Bone marrow (tissue), 2 donors: Measurements from ENCODE around the gene BICD1.
A peak's percentile ranks its signal among the peaks of the same experiment; 100 is the strongest.

Source experiments
- DNase-seq, 2 donors: peaks; one replicate each; lab custom pipeline; 2025; lab: John Stamatoyannopoulos, UW

The BICD1 gene

DNA sequence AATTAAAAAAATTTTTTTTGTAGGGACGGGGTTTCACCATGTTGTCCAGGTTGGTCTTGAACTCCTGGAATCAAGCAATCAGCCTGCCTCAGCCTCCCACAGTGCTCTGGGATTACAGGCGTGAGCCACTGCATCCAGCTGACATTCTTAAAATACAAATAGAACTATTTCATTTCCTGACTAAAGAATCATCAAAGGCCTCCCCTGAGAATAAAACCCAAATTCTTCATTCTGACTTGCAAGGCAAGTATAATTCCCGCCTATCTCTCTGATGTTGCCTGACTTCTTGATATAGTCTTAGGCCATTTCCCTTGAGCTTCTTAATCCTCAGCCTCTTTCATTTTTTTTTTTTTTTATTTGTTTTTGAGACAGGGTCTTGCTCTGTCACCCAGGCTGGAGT is 4.4 kb upstream of the BICD1 start:
- no peak for DNase-seq

GRCh38 chr12:32104572-32105355 is 1.9 kb upstream of the BICD1 start:
- no peak for DNase-seq

DNA sequence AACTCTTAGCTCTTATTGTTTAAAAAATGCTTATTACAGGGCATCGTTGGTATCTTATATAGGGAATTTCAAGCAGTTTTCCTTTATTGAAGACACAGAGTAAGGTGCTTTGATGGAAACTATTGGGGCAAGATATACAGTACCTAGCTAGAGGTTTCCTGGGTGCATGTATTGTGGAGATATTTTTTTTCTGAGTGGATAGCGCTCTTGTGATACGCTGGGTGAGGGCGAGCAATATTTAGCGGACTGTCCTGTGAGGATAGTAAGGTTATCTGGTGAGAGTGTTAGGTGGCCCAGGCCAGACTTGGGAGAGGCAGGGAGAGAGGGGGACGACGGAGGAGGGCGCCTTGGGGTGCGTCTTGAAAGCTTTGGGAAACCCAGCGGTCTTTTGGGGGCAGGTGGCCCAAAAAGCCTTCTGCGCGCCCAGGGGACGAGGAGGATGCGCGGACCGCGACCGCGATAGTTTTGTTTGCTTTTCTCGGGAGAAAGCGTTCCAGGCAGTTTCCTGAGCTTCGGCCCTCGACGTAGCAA is 596 bp upstream of the BICD1 start:
- DNase-seq: no peak

DNA sequence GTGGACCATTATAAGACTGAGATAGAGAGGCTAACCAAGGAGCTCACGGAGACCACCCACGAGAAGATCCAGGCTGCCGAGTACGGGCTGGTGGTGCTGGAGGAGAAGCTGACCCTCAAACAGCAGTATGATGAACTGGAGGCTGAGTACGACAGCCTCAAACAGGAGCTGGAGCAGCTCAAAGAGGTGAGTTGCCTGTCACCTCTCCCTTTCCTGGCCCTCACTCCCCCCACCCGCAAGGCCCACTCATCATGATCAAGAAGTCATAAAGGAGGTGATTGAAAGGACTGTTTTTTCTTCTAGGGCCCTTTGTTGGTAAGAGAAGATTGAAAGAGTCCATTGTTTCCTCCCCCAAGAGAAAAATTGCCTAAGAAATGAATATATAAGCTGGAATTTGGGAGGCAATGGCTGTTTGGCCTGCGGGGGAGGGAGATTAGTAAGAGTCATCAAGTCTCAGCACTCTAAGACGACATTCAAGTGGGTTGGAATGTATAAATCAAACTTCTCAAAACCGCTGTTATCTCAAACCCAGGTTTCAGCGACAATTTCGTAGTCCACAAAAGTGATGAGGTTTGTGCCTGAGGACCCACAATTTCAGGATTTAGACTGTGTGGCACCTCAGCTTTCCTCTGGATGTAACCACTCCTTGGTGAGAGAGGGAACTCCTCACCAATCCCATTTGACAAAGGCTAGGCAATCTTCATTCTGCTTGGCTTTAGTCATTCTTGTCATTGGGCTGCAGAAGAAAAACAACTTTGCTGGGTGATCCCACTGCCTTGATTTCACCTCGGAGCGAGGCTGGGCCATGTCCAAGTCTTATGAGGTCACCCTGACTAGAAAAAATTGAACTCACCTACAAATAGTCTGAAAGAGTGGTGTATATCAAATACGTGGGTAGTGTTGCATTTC is 966 bp downstream of the BICD1 start:
- no peak for DNase-seq

DNA sequence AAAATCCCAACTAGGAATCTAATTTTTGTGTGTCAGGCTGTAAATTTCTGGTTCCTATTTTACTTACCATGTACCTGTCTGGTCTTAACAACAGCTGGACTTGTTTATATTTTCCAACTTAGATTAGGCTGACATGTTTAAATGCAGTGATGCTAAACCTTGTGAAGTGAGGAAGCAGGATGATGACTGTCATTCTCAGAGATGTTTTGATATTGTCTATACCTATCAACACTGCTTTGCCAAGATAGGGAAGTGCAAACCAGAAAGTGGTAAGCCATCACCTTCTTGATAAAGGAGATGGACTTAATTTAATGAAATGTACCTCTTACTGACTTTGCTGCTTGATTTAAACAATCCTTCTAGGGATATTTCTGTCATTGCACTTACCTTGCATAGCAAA is 2.1 kb downstream of the BICD1 start:
- DNase-seq: no peak

GRCh38 chr12:32110417-32110816 is 3.8 kb downstream of the BICD1 start:
- no peak for DNase-seq

DNA sequence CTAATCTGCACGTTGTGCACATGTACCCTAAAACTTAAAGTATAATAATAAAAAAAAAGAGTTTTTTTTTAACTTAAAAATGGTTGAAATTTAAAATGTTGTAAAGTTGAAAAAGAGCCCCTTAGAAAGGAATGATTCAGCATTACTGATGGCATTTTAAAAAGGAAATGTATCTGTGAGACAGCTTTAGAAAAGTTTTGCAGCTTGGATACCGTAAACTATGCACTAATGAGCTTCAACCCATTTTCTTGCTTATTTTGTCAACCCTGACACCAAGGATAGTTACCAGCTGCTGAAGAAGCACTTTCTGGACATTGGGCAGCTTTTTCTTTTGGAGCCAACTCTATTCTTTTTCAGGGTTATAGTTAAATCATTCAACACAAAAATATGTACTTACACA is 4.3 kb downstream of the BICD1 start:
- no peak for DNase-seq

DNA sequence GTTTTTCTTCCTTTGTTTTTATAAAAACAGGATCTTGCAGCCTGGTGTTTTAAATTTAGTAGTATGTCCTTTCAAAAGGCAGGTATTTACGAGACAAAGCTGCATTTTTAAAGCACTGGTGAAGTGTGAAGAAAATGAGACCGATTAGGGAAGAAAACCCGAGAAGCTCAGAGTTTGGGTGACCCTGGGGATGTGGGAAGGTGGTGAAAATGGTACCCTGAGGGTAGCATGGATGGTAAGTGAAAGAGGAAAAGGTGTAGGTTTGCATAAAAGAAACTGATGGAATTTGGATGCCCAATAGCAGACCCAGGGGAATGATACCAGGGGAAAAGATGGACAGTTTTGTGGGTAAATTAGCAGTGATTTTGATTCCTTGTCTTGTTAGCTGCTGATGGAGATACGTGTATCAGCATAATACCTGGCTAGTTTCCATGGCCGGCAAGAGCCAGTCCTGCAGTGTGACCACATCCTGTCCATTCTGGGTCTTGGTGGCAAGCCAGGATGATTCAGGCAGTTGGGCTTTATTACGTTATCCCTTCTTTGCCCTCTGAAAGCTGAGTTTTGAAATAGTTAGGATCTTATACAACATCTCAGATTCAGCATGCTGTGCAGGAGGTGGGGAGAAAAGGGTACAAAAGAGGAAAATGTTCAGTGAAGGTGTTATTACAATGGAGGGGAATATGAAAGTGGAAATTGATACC is 8.9 kb downstream of the BICD1 start:
- DNase-seq: no peak

DNA sequence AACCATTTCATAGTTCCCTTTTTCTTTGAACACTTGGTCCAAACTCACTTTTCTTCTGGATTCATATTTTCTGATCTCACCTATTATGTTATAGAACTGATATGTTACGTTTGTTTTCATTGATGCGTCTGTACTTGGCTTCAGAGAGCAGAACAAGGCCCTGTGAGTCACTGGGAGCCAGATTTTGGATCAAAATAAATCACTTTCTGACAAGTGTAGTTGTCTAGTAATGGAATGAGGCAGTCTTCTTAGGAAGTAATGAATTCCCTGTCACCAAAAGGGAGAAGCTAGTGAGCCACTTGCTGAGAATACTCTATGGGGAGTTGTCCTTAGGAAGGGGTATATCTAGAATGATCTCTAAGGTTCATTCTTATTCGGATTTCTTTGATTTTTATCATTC is 10.2 kb downstream of the BICD1 start:
- DNase-seq: no peak

DNA sequence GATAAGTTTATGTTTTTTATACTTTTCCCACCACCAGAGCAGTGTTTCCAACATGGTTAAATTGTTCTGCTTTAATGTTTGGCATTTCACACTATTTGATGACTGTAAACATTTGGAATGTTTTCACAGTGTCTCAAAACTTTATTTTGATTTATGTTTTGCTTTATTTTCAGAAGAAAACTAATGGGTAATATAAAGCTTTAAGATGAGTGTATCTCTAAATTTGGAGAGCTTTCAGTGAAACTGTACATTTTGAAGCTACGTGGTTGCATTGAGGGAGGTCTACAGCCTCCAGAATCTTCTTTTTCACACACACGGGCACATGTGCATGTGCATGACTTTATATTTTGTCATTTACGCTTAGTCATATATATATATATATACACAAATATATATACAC is 10.7 kb downstream of the BICD1 start:
- no peak for DNase-seq

DNA sequence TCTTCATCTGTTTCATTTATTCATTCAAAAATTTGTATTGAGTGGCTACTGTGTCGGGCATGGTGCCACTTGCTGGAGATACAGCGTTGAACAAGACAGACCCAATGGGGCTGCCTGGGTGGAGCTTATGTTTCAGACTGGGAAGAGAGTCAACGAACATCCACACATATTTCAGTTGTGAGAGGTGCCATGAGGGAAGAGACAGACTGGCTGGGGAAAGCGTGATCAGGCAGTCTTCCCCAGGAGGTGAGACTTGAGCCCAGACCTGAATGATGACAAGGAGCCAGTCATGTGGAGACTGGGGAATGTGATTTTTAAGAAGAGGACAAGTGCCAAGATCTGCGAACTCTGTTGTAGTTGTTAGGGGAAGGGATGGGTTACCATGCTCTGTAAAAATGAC is 12.2 kb downstream of the BICD1 start:
- no peak for DNase-seq

- DNase-seq: no peak
These were observed 13.8 kb downstream of the BICD1 start for GRCh38 chr12:32120419-32120818.

GRCh38 chr12:32124637-32125036 is 18.0 kb downstream of the BICD1 start:
- no peak for DNase-seq

- no peak for DNase-seq
These were observed 18.9 kb downstream of the BICD1 start for GRCh38 chr12:32125455-32126084.

DNA sequence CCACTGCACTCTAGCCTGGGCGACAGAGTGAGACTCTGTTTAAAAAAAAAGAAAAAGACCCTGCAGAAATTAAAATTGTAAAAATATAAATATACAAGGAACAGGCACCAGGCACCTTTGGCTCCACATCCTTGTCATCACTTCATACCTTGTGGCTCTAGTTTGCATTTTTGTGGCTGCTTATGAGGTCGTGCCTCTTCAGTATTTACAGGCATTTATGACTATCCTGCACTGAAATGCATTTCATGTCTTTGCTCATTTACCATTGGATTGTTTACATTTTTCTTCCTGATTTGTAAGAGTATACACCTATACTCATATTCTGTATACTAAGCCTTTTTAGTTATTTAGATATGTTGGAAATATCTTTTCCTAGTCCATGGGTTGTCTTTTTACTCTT is 20.1 kb downstream of the BICD1 start:
- no peak for DNase-seq

DNA sequence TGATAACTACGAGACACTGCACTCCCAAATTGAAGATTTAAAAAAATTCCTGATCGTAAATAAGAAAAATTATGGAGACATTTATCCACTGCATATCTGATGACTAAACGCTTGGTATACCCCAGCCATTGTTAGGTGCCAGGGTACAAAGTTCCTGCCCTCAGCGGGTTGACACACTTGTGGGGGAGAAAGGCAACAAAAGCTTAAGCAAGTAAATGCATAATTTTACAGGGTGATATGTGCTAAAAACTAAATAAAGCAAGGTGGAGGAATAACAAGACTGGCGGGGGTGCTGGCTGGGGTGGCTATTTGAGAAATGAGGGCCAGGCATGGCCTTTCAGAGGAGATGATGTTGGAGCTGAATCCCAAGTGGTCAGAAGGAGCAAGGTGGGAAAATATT is 25.0 kb downstream of the BICD1 start:
- no peak for DNase-seq

DNA sequence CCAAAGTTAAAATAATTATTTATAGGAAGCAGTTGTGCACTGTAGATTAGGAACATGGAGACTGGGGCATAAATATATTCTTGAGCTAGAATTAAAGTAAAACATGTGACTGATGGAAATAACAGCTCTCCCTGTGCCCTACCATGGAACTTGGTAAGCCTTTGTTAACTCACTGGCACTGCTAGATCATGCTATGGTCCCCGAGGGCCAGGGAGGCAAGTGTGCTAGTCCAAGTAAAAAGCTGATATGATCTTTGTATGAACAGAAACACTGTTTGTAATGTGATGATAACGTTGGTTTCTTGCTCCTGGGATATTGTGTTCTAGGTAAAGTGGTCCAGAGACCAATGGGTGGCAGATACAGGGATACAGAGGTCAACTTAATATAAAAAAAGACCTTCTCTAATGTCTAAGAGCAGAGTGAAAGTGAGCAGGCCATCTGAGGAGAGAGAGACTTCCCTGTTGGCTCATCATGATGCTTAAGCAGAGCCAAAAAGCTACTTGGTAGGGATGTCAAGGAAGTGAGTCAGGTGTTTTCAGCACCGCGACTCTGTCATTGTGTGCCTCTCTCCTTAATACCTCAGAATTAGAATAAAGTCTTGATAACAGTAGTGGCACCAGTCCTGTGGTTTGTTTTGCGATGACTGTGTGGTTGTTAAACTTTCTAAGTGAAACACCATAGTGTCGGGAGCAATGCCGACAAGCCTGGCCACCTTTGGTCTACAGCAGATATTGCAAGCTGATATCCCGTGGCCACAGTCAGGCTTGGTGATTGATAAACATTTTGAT is 27.6 kb downstream of the BICD1 start:
- DNase-seq: peak in 1 of 2 donors; percentile 57

GRCh38 chr12:32135967-32136366 is 29.3 kb downstream of the BICD1 start:
- DNase-seq: no peak

DNA sequence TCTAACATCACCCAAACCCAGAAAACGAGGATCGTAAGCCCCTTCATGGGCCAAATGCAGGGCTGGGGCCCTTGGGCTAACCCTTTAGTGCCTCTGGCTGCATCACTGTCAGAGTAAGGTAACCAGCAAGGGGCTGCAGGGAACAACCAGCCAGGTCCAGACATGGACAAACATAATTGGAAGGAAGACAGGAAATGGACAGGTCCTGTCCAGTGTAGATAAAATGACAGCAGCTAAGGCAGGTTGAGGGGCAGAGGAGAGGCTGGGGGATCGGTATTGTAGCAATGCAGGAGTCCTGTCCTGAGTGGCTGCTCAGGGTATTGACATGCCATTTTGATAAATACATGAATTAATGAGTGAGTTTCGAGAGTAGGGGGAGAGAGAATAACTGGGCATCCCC is 29.8 kb downstream of the BICD1 start:
- DNase-seq: no peak

GRCh38 chr12:32139064-32139421 is 32.4 kb downstream of the BICD1 start:
- peak in 1 of 2 donors; percentile 50 for DNase-seq

DNA sequence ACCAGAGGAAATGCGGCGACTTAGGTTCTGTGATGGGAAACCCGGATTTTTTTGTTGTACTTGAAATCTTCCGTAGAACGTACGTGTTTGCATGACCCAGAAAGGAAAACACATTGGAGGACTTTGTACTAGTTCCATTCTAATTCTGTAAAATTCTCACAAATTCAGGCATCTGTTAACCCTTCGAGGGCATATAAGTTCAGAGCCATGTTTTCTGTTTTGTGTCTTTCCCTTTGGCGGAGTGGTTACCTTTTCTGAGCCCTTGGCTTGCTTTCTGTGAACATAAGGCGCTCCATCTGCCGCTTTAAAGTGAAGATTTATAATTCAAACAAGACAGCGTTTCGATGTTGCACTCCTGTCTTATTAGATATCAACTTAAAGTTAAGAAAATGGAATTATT is 34.2 kb downstream of the BICD1 start:
- DNase-seq: no peak
